Activated CD4-positive, CD25-positive, alpha-beta regulatory T cell treated with anti-CD3 and anti-CD28 coated beads, Interleukin-2, amount 50 U/mL, for 16 hours (primary cell): ENCODE results near the gene RRP1B.

Experiments
- DNase-seq: peaks from one replicate; pipeline ENCODE4 v3.0.0-alpha.2; 2020; ENCODE audit warnings: low read depth, low spot score

The RRP1B gene

GRCh38 chr21:43721206-43721605 is 61.8 kb downstream of the RRP1B start:
- DNase-seq: no peak

GRCh38 chr21:43721939-43722338 is 62.6 kb downstream of the RRP1B start:
- no peak for DNase-seq

DNA sequence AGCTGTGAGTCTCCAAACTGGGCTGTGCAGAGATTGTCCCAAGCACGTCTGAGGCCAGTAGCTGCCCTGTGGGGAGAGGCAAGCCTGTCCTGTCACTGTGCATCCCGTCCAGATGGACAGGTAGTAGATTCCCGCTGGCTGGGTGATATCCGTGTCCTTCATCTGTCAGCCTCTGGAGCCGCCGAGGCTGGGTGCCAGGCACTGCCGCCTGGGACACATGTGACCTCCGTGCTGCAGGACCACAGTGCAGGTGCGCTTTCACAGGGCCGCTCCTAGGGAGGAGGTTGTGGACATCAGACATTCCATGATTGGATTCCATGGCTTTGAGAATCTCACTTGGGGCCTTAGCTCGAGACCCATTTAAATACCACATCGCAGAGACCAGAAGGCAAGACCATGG is 64.3 kb downstream of the RRP1B start:
- no peak for DNase-seq

- no peak for DNase-seq
Observed at GRCh38 chr21:43726686-43727518, 67.5 kb downstream of the RRP1B start.

- DNase-seq: no peak
Observed at GRCh38 chr21:43727519-43728153, 68.3 kb downstream of the RRP1B start.

- DNase-seq: no peak
Observed at GRCh38 chr21:43728154-43728466, 68.8 kb downstream of the RRP1B start.

DNA sequence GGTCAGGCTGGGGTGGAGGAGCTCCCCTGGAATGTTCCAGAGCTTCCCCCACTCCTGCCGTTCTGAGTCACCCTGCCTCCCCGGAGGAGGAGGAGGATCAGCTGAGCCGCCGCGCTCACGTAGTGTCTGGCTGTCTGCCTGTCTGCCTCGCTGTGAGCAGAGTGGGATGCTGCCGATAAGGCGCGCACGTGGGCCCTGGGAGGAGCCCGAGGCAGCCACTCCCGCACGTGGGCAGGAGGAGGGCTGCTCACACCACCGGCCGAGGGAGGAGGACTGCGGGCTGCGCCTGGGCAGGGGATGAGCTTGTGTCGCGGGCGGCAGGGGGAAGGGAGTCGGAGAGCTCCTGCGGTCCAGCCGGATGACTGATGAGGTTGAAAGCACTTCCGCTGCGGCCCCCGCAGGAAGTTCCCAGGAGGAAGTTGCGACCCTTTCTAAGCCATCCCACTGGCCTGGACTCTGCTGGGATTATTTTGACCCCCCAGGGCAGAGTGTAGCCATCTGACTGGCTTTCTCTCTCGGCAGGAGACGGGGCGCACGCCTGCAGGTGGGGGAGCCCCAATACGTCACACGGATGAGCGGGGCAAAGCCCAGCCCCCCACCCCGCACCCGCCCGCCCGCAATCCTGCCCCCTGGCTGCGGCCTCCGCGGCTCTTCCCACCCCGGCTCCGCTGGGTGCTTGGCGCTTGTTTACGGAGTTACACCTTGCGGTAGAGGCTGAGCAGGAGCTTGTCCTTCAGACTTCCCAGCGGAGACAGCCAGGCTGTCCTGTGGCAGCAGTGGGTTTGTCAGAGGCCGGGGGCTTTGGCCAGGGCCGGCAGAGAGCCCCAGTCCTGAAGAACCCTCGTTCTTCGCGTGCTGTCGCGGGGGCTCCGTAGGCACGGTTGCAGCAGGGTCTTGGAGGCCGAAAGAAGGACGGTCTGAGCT is 69.4 kb downstream of the RRP1B start:
- peak; percentile 39 for DNase-seq

DNA sequence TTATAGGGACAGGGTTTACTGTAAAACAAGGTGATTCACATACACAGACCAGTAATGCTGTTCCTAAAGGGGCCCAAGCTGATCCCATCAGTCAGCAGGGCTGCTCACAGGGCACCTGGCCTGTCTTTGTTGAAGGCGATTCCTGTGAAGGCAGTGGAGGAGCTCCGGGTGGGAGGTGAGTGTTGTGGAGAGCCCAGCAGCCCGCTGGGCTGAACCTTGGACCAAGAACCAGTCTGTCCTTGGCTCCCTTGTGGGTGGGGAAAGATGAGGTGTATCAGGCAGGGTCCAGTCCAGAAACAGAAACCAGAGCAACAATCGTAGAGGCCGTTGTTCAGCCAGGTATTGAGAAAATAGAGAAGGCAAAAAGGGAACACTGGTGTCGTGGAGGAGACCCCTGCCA is 72.1 kb downstream of the RRP1B start:
- DNase-seq: no peak

- no peak for DNase-seq
Observed at GRCh38 chr21:43731891-43732711, 72.7 kb downstream of the RRP1B start.

DNA sequence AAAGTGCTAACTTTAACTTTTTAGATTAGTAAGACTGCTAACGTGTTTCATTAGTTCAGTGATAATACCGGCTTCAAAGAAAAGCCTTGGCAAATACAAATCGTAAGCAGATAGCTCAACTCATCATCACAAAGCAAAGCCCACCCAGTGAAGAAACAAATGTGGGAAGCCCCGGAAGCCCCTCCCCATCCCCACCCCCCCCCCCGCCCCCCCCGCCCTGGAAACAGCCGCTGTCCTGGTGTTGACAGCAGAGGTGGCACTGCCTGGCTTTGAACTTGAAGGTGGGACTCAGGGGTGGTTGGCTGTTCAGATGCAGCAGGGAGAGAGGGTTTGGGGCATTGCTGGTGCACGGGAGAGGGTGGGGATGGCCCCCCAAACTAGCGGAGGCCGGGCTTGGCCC is 73.7 kb downstream of the RRP1B start:
- no peak for DNase-seq

- no peak for DNase-seq
Observed at GRCh38 chr21:43733529-43734071, 74.2 kb downstream of the RRP1B start.

- no peak for DNase-seq
Observed at GRCh38 chr21:43734131-43734927, 75.0 kb downstream of the RRP1B start.

DNA sequence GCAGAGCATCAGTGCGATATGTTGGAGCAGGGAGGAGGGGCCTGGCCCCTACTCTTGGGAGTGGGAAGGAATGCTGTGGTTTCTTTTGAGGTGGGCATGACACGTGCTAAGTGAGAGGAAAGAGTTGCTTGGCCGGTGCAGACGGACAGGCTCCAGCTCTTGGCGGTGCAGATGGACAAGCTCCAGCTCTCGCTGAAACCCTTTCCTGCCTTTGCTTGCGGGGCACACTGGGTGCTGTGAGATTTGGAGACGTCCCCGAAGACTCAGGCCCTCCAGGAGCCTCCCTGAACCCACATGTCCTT is 75.5 kb downstream of the RRP1B start:
- DNase-seq: no peak

GRCh38 chr21:43735236-43736091 is 76.1 kb downstream of the RRP1B start:
- no peak for DNase-seq

GRCh38 chr21:43736224-43736883 is 77.0 kb downstream of the RRP1B start:
- DNase-seq: no peak

DNA sequence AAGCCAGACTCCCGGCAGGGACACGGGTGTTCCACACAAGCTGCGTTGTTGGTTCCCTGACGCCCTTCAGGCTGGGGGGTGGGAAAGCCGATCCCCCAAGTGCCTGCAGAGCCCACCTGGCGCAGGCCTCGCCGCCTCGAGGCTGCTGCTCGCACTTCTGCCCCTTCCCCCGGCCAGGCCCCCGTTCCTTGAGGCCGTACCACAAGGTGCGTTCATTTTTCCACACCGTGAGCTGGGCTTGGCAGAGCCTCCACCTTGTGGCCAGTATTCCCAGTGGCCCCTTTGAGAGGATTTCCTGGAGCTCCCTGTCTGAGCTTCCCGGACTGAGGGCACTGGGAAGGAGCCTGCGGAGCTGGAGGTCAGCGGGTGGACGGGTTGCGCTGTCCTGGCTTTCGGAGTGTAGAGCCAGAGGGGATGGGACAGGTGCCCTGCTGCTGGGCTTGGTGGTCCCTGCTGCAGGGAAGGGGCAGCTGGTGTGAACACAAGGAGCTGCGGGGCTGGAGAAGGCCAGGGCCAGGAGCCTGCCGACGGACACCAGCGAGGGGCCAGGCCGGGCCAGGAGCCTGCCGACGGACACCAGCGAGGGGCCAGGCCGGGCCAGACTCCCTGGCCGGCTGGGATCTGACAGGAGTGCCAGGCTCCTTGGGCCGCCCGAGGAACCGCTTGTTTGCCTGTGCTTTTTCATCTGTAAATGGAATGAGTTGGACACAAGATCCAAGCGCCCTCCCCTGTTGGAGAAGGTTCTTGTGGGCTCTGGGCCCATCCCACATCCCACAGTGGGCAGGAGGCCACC is 78.0 kb downstream of the RRP1B start:
- DNase-seq: no peak

GRCh38 chr21:43739621-43740435 is 80.5 kb downstream of the RRP1B start:
- no peak for DNase-seq
